ENCODE results near the gene NEK1. TPM values are rescaled to one million over a fixed set of nuclear protein-coding genes. Genes with fewer than 3 reads are reported as not detected.
A peak's percentile ranks its signal among the peaks of the same experiment; 100 is the strongest.

The NEK1 gene
- total and polyA plus RNA-seq, 2 donors (not counting 3 experiments of a cell fraction or from before 2014, with no cell fraction given) = 2.6 to 10.1 TPM

GRCh38 chr4:169384779-169385178, 227.6 kb downstream of the NEK1 start:
- no peak overlapping the region for H2AFZ ChIP-seq (ENCODE audit: low read depth, low read length)
- no peaks in the 10 kb centered on the region for H3K4me1 ChIP-seq (ENCODE audit: control insufficient read depth, extremely low read depth, insufficient read depth, low read length)
- ChIA-PET CTCF (interaction anchor here (1.4 to 1.5 kb wide), 2 partner anchors 9 to 28 kb away, joined by 3 read pairs; no protein-coding TSS in a partner anchor), POLR2A (no interaction called here)
- dilution Hi-C loops (cut with MboI; ENCODE audit: extremely low pct_ligation_motif_present, low sequenced_read_pairs) = no loop called here
- H3K4me3 ChIP-seq (replicated peaks in 1 of 3; ENCODE audit: insufficient read depth in 1 of 3, low read depth in 1 of 3, low read length in 3 of 3) = no peak overlapping the region
- no peaks in the 10 kb centered on the region for H4K20me1 ChIP-seq (replicated peaks; ENCODE audit: control insufficient read depth, extremely low read depth, insufficient read depth, low read length)
- TF ChIP-seq POLR2AphosphoS5 (IDR thresholded peaks at IDR 0.05; ENCODE audit: insufficient read depth, low read depth, low read length) (no peak), GATA2 (IDR thresholded peaks at IDR 0.05; ENCODE audit: insufficient read depth, insufficient read length, low read depth, low read length) (peak; percentile 30), EZH2 (IDR thresholded peaks at IDR 0.05; ENCODE audit: borderline replicate concordance, low read depth, low read length, severe bottlenecking) (no peak), JUN (IDR thresholded peaks at IDR 0.05; ENCODE audit: borderline replicate concordance, insufficient read depth, insufficient read length, low read depth) (no peak), MYC (IDR thresholded peaks at IDR 0.05; ENCODE audit: low read depth, low read length) (no peak)
- no peak overlapping the region for H3K27ac ChIP-seq (ENCODE audit: insufficient read depth, low read depth, low read length)
- H3K4me2 ChIP-seq (ENCODE audit: insufficient read depth, low read length) = no peak overlapping the region
- intact Hi-C loops (cut with micrococcal nuclease) = no loop called here
- no peaks in the 10 kb centered on the region for H3K27me3 ChIP-seq (ENCODE audit: control insufficient read depth in 2 of 2, insufficient read depth in 2 of 2, low read length in 2 of 2)
- FAIRE-seq = no peak
- DNase-seq (ENCODE audit: low read depth, low spot score) = no peak
- H3K79me2 ChIP-seq (ENCODE audit: control insufficient read depth, insufficient read depth, low read length) = no peaks in the 10 kb centered on the region
- no TSS peak for BruUV-seq (replicated peaks)
- no peaks in the 10 kb centered on the region for H3K36me3 ChIP-seq (ENCODE audit: control insufficient read depth in 2 of 2, extremely low read depth in 1 of 2, insufficient read depth in 2 of 2, low read length in 2 of 2)
- no peaks in the 10 kb centered on the region for H3K9me1 ChIP-seq (replicated peaks; ENCODE audit: control insufficient read depth, extremely low read depth, insufficient read depth, low read length)
- no peak overlapping the region for H3K9ac ChIP-seq (replicated peaks; ENCODE audit: extremely low read depth, insufficient read depth, low read length)
- H3K9me3 ChIP-seq (replicated peaks; ENCODE audit: control insufficient read depth, insufficient read depth, low read length) = no peaks in the 10 kb centered on the region

DNA sequence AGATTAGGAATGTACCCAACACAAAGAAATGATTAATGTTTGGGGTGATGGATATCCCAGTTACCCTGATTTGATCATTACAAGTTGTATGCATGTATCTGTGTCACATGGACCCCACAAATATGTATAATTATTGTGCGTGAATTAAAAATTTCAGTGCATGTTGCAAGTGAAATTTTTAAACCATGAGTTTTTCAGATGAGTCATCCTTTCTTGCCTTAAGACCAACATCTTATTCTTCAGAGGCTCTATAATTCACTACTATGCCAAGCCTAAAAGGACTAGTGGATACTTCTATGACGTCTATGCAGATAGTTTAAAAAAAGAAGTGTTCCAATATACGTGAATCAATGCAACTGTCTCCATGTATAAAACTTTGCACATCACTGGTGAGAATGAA, 228.7 kb downstream of the NEK1 start:
- no peaks in the 10 kb centered on the region for H3K9me3 ChIP-seq (replicated peaks; ENCODE audit: control insufficient read depth, insufficient read depth, low read length)
- no peak overlapping the region for H2AFZ ChIP-seq (ENCODE audit: low read depth, low read length)
- no peak overlapping the region for H3K4me2 ChIP-seq (ENCODE audit: insufficient read depth, low read length)

More for the DNA sequence above, 228.7 kb downstream of the NEK1 start:
- H3K27me3 ChIP-seq (ENCODE audit: control insufficient read depth in 2 of 2, insufficient read depth in 2 of 2, low read length in 2 of 2) = no peaks in the 10 kb centered on the region
- no peak overlapping the region for H3K9ac ChIP-seq (replicated peaks; ENCODE audit: extremely low read depth, insufficient read depth, low read length)
- FAIRE-seq = peak; percentile 28
- no peak for TF ChIP-seq GATA2 (IDR thresholded peaks at IDR 0.05; ENCODE audit: insufficient read depth, insufficient read length, low read depth, low read length)
- peak; percentile 35 for TF ChIP-seq JUN (IDR thresholded peaks at IDR 0.05; ENCODE audit: borderline replicate concordance, insufficient read depth, insufficient read length, low read depth)
- TF ChIP-seq MYC (IDR thresholded peaks at IDR 0.05; ENCODE audit: low read depth, low read length) = no peak
- peak; percentile 56 for TF ChIP-seq FOS (IDR thresholded peaks at IDR 0.05; ENCODE audit: borderline replicate concordance, insufficient read depth, low read length)
- H3K9me1 ChIP-seq (replicated peaks; ENCODE audit: control insufficient read depth, extremely low read depth, insufficient read depth, low read length) = no peaks in the 10 kb centered on the region
- H3K27ac ChIP-seq (ENCODE audit: insufficient read depth, low read depth, low read length) = no peak overlapping the region
- CTCF ChIA-PET = interaction anchor here (0.8 to 1.5 kb wide), 2 partner anchors 8 to 13 kb away, joined by 3 read pairs; no protein-coding TSS in a partner anchor
- no peaks in the 10 kb centered on the region for H3K36me3 ChIP-seq (ENCODE audit: control insufficient read depth in 2 of 2, extremely low read depth in 1 of 2, insufficient read depth in 2 of 2, low read length in 2 of 2)
- H3K4me1 ChIP-seq (ENCODE audit: control insufficient read depth, extremely low read depth, insufficient read depth, low read length) = no peaks in the 10 kb centered on the region
- H3K4me3 ChIP-seq (replicated peaks in 1 of 3; ENCODE audit: insufficient read depth in 1 of 3, low read depth in 1 of 3, low read length in 3 of 3) = no peak overlapping the region
- BruUV-seq (replicated peaks) = no TSS peak
- H3K79me2 ChIP-seq (ENCODE audit: control insufficient read depth, insufficient read depth, low read length) = no peaks in the 10 kb centered on the region
- POLR2A ChIA-PET = no interaction called here
- intact Hi-C loops (cut with micrococcal nuclease) (no loop called here), dilution Hi-C loops (cut with MboI; ENCODE audit: extremely low pct_ligation_motif_present, low sequenced_read_pairs) (no loop called here)
- H4K20me1 ChIP-seq (replicated peaks; ENCODE audit: control insufficient read depth, extremely low read depth, insufficient read depth, low read length) = no peaks in the 10 kb centered on the region
- DNase-seq (ENCODE audit: low read depth, low spot score) = no peak

Data from endothelial cell of umbilical vein (primary cell).